HG02642 (cell line): ENCODE data around the gene PLA2G4F.

Source experiments
- ATAC-seq: cut with Tn5 transposase; IDR thresholded peaks from one replicate; pipeline ENCODE4 v1.9.1; 2021; ENCODE audit warnings: mild to moderate bottlenecking; ENCODE audit not compliant: unreplicated experiment, poor library complexity

Gene PLA2G4F

DNA sequence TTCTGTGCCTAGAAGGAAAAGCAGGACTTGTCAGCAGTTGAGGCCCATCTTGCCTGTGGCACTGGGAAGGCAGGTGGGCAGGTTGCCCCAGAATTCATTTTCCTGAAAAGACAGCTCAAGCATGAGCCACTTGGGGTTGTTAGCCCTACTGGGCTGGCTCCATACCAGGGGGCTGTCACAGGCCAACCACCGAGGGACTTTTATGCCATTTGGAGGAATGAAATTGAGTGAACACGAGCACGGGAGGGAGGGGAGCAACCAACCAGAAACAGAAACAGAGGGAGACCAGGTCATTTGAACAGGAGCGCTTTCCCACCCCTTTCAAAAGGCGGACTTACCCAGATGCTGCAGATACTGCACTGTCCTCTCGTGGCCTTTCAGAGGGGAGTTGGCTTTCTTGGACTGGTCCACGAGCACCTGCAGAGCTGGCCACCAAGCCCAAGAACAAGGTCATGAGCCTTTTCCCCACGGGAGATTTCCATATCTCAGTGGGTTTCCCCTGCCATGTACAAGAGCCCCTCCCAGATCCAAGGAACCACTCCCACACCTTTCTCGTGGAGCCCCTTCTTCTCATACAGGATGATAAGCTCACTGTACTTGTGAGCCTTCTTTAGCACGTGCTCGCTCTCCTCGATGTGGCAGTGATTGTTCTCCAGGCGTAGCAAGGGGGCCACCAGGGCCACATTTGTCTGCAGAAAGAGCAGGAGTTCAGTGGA, 9.9 kb upstream of the PLA2G4F start:
- no peak for ATAC-seq

DNA sequence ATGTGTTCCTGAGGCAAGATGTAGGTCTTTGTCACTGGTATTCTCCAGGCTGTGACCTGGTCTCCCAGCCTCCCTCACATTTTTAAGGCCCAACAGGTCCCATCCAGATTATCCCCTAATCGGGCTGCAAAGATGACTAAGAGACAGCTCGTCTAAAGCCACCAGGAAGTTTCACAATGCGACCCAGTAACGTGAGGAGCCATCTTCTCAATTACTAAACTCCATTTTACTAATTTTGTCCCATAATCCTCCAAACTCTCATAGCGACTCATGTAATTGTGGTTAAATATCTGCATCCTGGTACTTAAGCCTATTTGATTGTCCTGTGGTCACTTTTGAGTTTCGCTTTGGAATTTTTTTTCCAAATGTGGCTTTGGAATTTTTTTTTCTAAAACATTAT, 8.7 kb upstream of the PLA2G4F start:
- no peak for ATAC-seq

DNA sequence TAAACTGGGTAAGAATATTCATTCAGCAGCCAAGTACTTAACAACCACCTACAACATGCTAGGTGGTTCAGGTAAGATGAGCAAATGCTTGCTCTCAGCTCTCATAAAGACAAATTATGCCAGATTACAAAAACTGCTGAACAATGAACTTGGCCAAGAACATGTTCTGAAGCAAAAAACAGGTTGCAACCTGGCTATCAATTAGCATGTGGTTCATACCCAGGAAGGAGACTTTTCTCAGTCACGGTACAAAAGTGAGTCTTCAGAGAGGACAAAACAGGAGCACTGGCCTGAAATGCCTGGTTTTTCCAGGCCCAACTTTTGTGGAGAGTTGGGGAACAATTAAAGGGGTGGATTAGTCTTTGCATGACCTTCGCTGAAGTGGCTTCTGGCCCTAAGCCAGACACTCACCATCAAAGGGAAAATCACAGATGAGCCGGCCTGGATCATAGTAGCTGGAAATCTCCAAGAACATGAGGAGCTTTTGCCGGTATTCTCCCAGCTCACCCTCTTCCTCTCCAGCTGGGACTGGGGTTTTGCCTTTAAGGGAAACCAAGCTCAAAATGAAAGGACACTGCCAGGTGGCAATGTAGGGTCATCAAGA, 7.6 kb upstream of the PLA2G4F start:
- ATAC-seq = no peak

DNA sequence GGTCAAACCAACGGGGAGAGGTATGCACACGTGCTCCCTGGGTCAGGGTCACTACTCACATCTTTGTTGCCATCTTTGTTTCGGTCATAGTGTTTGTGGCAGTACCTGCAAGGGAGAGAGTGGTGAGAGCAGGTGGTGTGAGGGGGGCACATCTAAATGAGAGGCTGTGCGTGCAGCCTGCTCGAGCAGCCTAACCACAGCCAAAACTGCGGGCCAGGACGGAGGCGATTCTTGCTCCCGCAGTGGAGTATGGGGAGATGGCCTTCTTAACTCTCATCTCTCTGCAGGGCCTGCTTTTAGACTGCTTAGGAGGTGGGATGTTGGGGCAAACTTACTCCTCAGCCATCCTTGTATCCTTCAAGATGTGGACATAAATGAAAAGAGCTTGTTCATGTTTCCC, 6.9 kb upstream of the PLA2G4F start:
- no peak for ATAC-seq

DNA sequence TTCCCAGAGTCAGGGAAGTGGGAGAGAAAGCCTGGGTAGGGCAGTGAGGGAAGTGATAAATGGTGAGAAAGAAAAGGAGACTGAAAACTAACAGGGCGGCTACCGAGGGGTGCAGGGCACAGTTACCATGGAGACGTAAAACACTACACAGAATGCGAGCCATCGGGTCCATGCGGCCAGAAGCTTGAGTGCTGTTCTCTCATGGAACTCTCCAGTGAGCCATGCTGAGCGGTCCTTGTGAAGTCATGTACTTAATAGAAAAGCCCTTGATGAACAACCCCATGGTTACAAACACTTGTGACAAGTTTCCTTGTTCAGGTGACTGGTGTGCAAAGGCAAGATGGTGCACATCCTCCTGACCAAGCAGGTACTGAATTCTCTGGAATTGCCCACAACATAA, 3.7 kb upstream of the PLA2G4F start:
- ATAC-seq = no peak

DNA sequence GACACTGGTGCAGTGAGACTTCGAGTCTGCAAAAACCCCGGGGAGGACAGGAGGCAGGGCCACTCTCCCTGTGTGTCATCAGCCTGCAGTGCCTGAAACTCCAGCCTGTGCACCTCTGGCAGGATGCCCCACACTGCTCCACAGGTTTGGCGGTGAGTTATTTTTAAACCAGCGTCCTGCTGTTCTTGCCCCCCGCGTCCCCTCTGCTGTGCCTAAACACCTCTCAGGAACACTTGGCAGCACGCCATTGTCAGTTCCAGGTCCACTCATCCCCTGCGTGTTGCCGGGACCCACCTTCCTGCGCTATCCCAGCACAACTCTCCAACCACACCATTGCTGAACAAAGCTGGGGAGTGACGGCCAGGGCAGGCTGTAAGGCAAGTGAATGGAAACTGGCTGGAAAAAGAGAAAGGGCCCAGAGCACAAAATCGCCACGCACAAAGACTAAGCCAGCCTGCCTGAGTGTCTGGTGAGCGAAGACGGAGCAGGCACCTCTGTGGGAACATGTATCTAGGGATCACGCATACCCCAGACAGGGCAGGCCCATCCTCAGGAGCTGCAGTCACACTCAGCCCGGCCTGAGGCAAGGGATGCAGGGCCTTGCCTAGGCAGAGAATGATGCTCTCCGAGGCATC, 3.1 kb upstream of the PLA2G4F start:
- ATAC-seq = no peak

- no peak for ATAC-seq
These were observed 2.5 kb upstream of the PLA2G4F start for GRCh38 chr15:42158941-42159340.

- no peak for ATAC-seq
These were observed 1.7 kb upstream of the PLA2G4F start for GRCh38 chr15:42157981-42158765.

DNA sequence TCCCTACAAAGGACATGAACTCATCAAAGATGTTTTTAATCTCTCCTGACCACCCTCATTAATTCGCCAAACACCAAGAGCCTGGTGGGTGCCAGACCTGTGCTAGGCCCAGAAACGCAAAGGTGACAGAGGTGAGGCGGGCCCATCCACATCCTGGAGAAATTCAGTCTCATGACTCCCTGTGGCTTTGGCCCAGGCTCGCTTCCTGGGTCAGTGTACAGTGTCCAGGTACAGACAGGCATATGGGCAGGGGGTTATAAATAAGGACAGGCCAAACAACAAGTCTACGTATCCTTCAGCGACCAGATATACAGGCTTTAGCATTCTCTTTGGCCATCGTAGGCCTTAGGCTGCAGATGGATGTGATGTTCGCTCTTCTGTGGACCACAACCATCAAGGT, 945 bp upstream of the PLA2G4F start:
- no peak for ATAC-seq

- no peak for ATAC-seq
These were observed 742 bp downstream of the PLA2G4F start for GRCh38 chr15:42155546-42156242.

DNA sequence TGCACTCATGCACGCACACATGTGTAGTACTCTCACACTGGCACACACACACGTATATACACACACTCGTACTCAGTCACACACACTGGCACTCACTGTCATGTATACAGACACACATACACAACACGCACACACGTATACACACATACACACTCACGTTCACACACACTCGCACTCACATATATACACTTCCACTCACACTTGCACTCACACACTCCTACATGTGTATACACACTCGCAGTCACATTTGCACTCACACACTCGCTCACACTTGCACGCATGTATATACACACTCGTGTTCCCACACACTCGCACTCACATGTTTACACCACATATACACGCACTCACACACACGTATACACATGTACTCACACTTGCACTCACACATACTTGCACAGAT, 1.5 kb downstream of the PLA2G4F start:
- no peak for ATAC-seq

- ATAC-seq = no peak
These were observed 2.1 kb downstream of the PLA2G4F start for GRCh38 chr15:42154212-42154941.

- ATAC-seq = no peak
These were observed 2.6 kb downstream of the PLA2G4F start for GRCh38 chr15:42153874-42154211.

GRCh38 chr15:42152921-42153698, 3.3 kb downstream of the PLA2G4F start:
- no peak for ATAC-seq

DNA sequence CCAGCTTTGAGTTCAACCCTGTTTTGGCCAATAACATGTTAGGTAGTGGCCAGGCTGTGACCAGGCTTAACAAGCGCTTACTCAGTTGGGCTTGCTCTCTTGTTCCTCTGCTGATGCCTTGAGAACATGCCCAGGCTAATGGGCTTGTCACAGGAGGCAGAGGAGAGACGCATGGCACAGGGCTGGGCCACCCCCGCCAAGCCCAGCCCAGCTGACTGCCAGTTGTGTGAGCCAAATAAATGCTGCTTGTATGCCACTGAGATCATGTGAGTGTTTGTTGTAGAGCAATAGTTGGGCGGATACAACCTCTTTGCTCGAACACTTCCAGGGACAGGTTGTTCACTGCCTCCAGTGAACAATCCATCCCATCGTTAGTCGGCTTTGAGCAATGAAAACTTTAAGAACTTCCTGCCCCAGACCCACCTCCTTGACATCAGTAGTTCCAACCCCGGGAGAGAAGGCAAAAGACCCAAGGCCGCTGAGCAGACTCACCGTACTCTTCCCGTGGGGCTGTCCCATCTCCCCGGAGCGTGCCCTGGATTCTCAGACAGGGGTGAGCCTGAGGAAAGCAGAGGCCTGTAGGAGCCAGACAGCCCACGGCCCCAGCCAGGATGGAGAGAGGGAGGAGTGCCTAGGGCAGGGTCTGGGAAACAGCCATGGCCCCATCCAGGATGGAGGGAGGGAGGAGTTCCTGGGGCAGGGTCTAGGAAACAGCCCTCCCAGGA, 4.1 kb downstream of the PLA2G4F start:
- no peak for ATAC-seq

DNA sequence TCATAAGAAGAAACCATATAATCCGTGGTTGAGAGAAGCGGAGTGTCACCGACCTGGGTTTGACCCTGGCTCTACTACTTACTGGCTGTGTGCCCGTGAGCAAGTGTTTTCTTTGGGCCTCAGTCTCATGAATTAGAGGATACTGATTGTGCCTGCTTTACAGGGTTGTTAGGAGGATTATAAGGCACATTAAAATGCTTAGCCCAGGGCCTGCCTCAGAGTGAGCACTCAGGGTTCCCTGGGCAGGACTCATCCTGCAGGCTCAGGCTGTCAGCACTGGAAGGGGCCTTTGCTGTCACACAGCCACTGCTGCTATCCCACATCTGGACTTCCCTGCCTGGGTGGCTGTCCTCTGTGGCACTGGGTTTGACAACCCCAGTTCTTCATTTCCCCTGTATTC, 4.7 kb downstream of the PLA2G4F start:
- ATAC-seq = no peak

- no peak for ATAC-seq
These were observed 5.3 kb downstream of the PLA2G4F start for GRCh38 chr15:42151141-42151561.

DNA sequence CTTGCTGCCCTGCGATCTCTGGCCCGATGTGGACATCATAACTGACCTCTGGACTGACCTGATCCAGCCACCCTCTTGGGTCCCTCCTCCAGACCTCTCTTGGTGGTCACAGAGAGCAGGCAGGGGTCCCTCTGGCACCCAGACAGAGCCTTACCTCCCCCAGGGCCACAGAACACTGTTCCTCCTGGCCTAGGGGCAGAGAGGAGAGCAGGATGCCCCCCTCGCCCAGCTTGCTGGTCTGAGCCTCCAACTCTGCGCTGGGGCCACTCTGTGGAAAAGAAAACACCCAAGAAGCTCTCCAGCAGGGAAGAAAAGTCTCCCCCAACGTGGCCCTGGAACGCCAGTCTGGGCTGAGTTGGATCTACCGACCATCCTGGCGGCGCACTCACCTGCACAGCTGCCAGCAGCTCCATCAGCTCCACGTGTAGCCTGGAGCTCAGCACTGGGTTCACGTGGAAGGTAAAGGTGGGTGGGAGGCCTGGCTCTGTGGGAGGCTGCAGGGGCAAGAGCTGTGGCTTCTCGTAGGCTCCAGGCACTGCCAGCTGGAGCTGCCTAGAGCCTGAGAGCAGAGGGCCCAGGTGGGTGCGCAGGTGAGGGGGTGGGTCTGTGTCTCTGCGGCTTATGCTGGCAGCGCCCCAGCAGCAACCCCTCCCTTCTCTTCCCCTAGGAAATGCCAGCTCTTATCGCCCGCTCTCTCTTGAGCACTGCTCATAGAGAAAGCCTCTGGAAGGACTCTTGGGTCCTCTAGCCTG, 6.0 kb downstream of the PLA2G4F start:
- ATAC-seq = no peak
